Measurements from ENCODE around the gene TGFA.

The TGFA gene

GRCh38 chr2:70403267-70404053, 150.2 kb downstream of the TGFA start:
- no peak for TF ChIP-seq CTCF (IDR thresholded peaks at IDR 0.05; ENCODE audit: low read depth, low read length)
- no peaks in the 10 kb centered on the region for H3K9me3 ChIP-seq
- H3K4me3 ChIP-seq (ENCODE audit: low read depth, low read length) = no peak overlapping the region
- H3K27me3 ChIP-seq = peaks cover 4% of the 10 kb centered on the region; the same call in 1 of the 2 replicates
- no peak for DNase-seq
- H3K36me3 ChIP-seq = no peaks in the 10 kb centered on the region
- H3K4me1 ChIP-seq = no peaks in the 10 kb centered on the region

GRCh38 chr2:70400539-70400938, 153.1 kb downstream of the TGFA start:
- Histone ChIP-seq H3K4me3 (ENCODE audit: low read depth, low read length) (no peak overlapping the region), H3K27me3 (peaks cover 4% of the 10 kb centered on the region; the same call in 1 of the 2 replicates), H3K4me1 (no peaks in the 10 kb centered on the region), H3K36me3 (no peaks in the 10 kb centered on the region), H3K9me3 (no peaks in the 10 kb centered on the region)
- no peak for TF ChIP-seq CTCF (IDR thresholded peaks at IDR 0.05; ENCODE audit: low read depth, low read length)
- DNase-seq = no peak

GRCh38 chr2:70399046-70399445, 154.6 kb downstream of the TGFA start:
- no peaks in the 10 kb centered on the region for H3K36me3 ChIP-seq
- no peaks in the 10 kb centered on the region for H3K27me3 ChIP-seq
- H3K9me3 ChIP-seq = no peaks in the 10 kb centered on the region
- no peak for TF ChIP-seq CTCF (IDR thresholded peaks at IDR 0.05; ENCODE audit: low read depth, low read length)
- H3K4me1 ChIP-seq = no peaks in the 10 kb centered on the region
- no peak overlapping the region for H3K4me3 ChIP-seq (ENCODE audit: low read depth, low read length)
- no peak for DNase-seq
